MM.1S (cell line): Measurements from ENCODE around the gene EDC3.

Source experiments
- CTCF ChIP-seq: fragments of 300-600 bp; sonication (generic); IDR thresholded peaks from 2 replicates; pipeline ENCODE4 v1.5.1; 2016; ENCODE audit warnings: antibody characterized with exemption, low read length, mixed read lengths
- EZH2phosphoT487 ChIP-seq: fragments of 300-600 bp; sonication (generic); IDR thresholded peaks from 2 replicates; pipeline ENCODE4 v1.6.1; 2018; ENCODE audit warnings: antibody characterized with exemption, low read length

- TF ChIP-seq CTCF (no peak), EZH2phosphoT487 (no peak)
Measured at GRCh38 chr15:74642734-74643664, 52.8 kb downstream of the EDC3 start.
